Nephron (organoid): ENCODE results near the gene DDX21.
A peak's percentile ranks its signal among the peaks of the same experiment; 100 is the strongest.

Source experiments
- H3K27ac Mint-ChIP-seq, 3 experiments: 2 replicates each; pipeline ENCODE4 v1.8.0; 2020; ENCODE audit warnings: mixed read lengths in 3 of 3, mild to moderate bottlenecking in 2 of 3, moderate library complexity in 1 of 3
- H3K27me3 Mint-ChIP-seq: 2 replicates; pipeline ENCODE4 v1.8.0; 2021; ENCODE audit warnings: low read depth, mild to moderate bottlenecking, moderate library complexity, mixed read lengths
- H3K36me3 Mint-ChIP-seq: 2 replicates; pipeline ENCODE4 v1.8.0; 2020; ENCODE audit warnings: low read depth, mixed read lengths
- H3K4me1 Mint-ChIP-seq: 2 replicates; pipeline ENCODE4 v1.8.0; 2020; ENCODE audit warnings: mixed read lengths
- H3K4me3 Mint-ChIP-seq, 3 experiments: 2 replicates each; pipeline ENCODE4 v1.8.0; 2020; ENCODE audit warnings: mild to moderate bottlenecking in 3 of 3, mixed read lengths in 3 of 3, moderate library complexity in 2 of 3
- H3K9me3 Mint-ChIP-seq: 2 replicates; pipeline ENCODE4 v1.8.0; 2020; ENCODE audit warnings: mixed read lengths
- CTCF ChIP-seq, 3 experiments: fragments of 200-600 bp; sonication (generic); IDR thresholded peaks; one replicate each; pipeline ENCODE4 v1.5.0; 2021; ENCODE audit warnings: antibody characterized with exemption in 3 of 3; ENCODE audit not compliant: unreplicated experiment in 3 of 3

The DDX21 gene

GRCh38 chr10:68992636-68993440, 36.9 kb downstream of the DDX21 start:
- TF ChIP-seq CTCF (IDR thresholded peaks at IDR 0.05; ENCODE audit: unreplicated experiment in 3 of 3): no peak
- H3K27ac Mint-ChIP-seq: peak overlapping the region; percentile 14 to 69 (median 44)
- H3K4me3 Mint-ChIP-seq: peak overlapping the region; percentile 37 to 41 (median 38)
- H3K27me3 Mint-ChIP-seq: no peaks in the 10 kb centered on the region
- H3K4me1 Mint-ChIP-seq: peaks cover 23% of the 10 kb centered on the region
- H3K36me3 Mint-ChIP-seq: peaks cover 6% of the 10 kb centered on the region
- H3K9me3 Mint-ChIP-seq: no peaks in the 10 kb centered on the region

DNA sequence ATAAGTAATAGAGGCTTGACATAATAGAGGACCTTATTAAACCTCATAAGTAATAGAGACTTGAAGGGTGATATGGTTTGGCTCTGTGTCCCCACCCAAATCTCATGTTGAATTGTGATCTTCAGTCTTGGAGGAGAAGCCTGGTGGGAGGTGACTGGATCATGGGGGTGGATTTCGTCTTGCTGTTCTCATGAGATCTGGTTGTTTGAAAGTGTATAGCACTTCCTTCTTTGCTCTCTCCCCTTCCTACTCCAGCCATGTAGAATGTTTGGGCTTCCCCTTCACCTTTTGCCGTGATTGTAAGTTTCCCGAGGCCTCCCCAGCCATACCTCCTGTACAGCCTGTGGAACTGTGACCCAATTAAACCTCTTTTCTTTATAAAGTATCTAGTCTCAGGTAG, 41.2 kb downstream of the DDX21 start:
- Mint-ChIP-seq H3K36me3 (peaks cover 22% of the 10 kb centered on the region), H3K4me1 (peaks cover 12% of the 10 kb centered on the region), H3K27me3 (no peaks in the 10 kb centered on the region), H3K4me3 (no peak overlapping the region), H3K27ac (no peak overlapping the region), H3K9me3 (no peaks in the 10 kb centered on the region)
- no peak for TF ChIP-seq CTCF (IDR thresholded peaks at IDR 0.05; ENCODE audit: unreplicated experiment in 3 of 3)

- Mint-ChIP-seq H3K27ac (no peak overlapping the region), H3K9me3 (no peaks in the 10 kb centered on the region), H3K27me3 (no peaks in the 10 kb centered on the region), H3K36me3 (peaks cover 20% of the 10 kb centered on the region), H3K4me1 (no peaks in the 10 kb centered on the region), H3K4me3 (no peak overlapping the region)
- peak; percentile 39 to 49 (median 46) for TF ChIP-seq CTCF (IDR thresholded peaks at IDR 0.05; ENCODE audit: unreplicated experiment in 3 of 3)
Measured at GRCh38 chr10:69004821-69005220, 48.9 kb downstream of the DDX21 start.

DNA sequence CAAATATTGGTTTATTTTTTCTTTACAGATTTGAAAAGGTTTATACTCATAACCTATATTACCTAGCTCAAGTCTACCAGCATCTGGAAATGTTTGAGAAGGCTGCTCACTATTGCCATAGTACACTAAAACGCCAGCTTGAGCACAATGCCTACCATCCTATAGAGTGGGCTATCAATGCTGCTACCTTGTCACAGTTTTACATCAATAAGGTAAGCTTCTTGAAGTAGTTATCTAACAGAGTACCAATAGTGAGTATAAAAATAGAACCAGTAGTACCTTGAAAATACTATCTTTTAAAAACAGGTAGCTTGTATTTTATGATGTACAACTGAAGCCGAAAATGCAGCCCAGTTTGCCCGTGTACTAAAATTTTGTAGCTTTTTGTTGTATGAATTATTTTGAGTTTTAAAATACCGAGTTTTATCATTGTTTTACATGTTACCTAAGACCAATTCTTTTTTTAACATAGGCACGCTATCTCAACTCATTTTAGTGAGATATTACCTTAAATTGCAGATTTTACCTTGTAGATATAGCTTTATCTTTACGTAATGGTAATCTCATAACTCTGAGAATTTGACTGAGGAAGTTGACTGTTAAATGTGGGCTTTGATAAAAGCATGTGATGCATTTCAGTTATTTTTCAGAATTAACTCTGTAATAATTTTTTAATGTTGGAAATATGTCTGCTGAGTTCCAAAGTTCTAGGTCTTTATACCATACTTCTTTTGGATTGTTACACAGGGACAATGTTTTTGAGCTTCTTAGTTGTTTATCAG, 49.9 kb downstream of the DDX21 start:
- H3K9me3 Mint-ChIP-seq: no peaks in the 10 kb centered on the region
- H3K4me1 Mint-ChIP-seq: no peaks in the 10 kb centered on the region
- H3K36me3 Mint-ChIP-seq: peaks cover 21% of the 10 kb centered on the region
- no peak overlapping the region for H3K4me3 Mint-ChIP-seq
- no peaks in the 10 kb centered on the region for H3K27me3 Mint-ChIP-seq
- TF ChIP-seq CTCF (IDR thresholded peaks at IDR 0.05; ENCODE audit: unreplicated experiment in 3 of 3): no peak
- H3K27ac Mint-ChIP-seq: no peak overlapping the region

DNA sequence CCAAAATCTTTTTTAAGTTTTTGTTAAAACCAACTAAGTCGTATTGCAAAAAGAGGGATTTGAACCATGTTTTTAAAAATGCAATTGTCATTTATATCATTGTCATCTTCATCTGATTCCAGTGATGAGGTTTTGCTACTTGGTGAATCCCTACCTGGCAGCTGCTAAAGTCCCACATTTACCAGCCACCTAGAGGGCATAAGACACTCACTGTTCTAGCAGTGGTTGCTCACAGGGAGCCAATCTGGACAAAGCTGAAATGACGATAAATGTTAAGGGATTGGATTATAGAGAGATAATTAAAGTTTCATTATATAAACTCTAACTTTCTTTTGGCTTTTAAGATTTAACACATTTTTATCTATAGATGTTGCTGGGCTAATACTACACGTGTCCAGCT, 51.3 kb downstream of the DDX21 start:
- Mint-ChIP-seq H3K4me3 (no peak overlapping the region), H3K27ac (no peak overlapping the region), H3K36me3 (peaks cover 25% of the 10 kb centered on the region), H3K9me3 (no peaks in the 10 kb centered on the region), H3K27me3 (no peaks in the 10 kb centered on the region), H3K4me1 (no peaks in the 10 kb centered on the region)
- no peak for TF ChIP-seq CTCF (IDR thresholded peaks at IDR 0.05; ENCODE audit: unreplicated experiment in 3 of 3)
